KMS-11 (cell line): ENCODE results near the gene ARID1B.

Experiments
- H2AFZ ChIP-seq: fragments of 200-600 bp; sonication (generic); 2 replicates; pipeline ENCODE4 v1.6.1; 2016; ENCODE audit warnings: antibody characterized with exemption, mixed run types, low read depth
- H3K27ac ChIP-seq: fragments of 200-600 bp; sonication (generic); 2 replicates; pipeline ENCODE4 v1.6.1; 2016; ENCODE audit warnings: mild to moderate bottlenecking, mixed run types
- H3K27me3 ChIP-seq: fragments of 200-600 bp; sonication (generic); 2 replicates; pipeline ENCODE4 v1.6.1; 2017; ENCODE audit warnings: mild to moderate bottlenecking, low read depth, mixed run types, moderate library complexity; ENCODE audit not compliant: insufficient read depth
- H3K36me3 ChIP-seq: fragments of 200-600 bp; sonication (generic); 2 replicates; pipeline ENCODE4 v1.6.1; 2017; ENCODE audit warnings: mild to moderate bottlenecking, mixed run types; ENCODE audit not compliant: insufficient read depth
- H3K4me1 ChIP-seq: fragments of 200-600 bp; sonication (generic); 2 replicates; pipeline ENCODE4 v1.6.1; 2016; ENCODE audit warnings: mild to moderate bottlenecking, low read depth, mixed run types; ENCODE audit not compliant: poor library complexity, severe bottlenecking
- H3K4me2 ChIP-seq: fragments of 200-600 bp; sonication (generic); 2 replicates; pipeline ENCODE4 v1.7.0; 2016; ENCODE audit warnings: mild to moderate bottlenecking, mixed run types
- H3K4me3 ChIP-seq: fragments of 200-600 bp; sonication (generic); IDR thresholded peaks from 2 replicates; pipeline ENCODE4 v1.6.1; 2017; ENCODE audit warnings: low read depth, low read length, mixed read lengths; ENCODE audit not compliant: insufficient read depth
- H3K79me2 ChIP-seq: fragments of 200-600 bp; sonication (generic); 2 replicates; pipeline ENCODE4 v1.6.1; 2016; ENCODE audit warnings: low read depth, mixed run types; ENCODE audit not compliant: insufficient read depth
- H3K9ac ChIP-seq: fragments of 200-600 bp; sonication (generic); 2 replicates; pipeline ENCODE4 v1.6.1; 2016; ENCODE audit warnings: mild to moderate bottlenecking, mixed run types
- H4K20me1 ChIP-seq: fragments of 200-600 bp; sonication (generic); 2 replicates; pipeline ENCODE4 v1.6.1; 2016; ENCODE audit warnings: mild to moderate bottlenecking, mixed run types; ENCODE audit not compliant: insufficient read depth
- CTCF ChIP-seq: fragments of 200-600 bp; sonication (generic); conservative IDR thresholded peaks from 2 replicates; pipeline ENCODE4 v1.6.1; 2017; ENCODE audit warnings: low read depth, mild to moderate bottlenecking, antibody characterized with exemption, low read length, moderate library complexity, mixed read lengths

ARID1B gene

GRCh38 chr6:156839129-156839528 is 62.0 kb downstream of the ARID1B start:
- Histone ChIP-seq H3K9ac (no peak overlapping the region), H3K4me1 (no peaks in the 10 kb centered on the region), H3K4me3 (no peak overlapping the region), H3K36me3 (no peaks in the 10 kb centered on the region), H3K27ac (no peak overlapping the region), H3K4me2 (no peak overlapping the region), H2AFZ (no peak overlapping the region), H3K27me3 (no peaks in the 10 kb centered on the region), H3K79me2 (peaks cover 84% of the 10 kb centered on the region; the same call in 1 of the 2 replicates), H4K20me1 (peaks cover 2% of the 10 kb centered on the region; the same call in 1 of the 2 replicates)
- no peak for TF ChIP-seq CTCF

- Histone ChIP-seq H3K36me3 (no peaks in the 10 kb centered on the region), H3K4me2 (no peak overlapping the region), H4K20me1 (peaks cover 2% of the 10 kb centered on the region; the same call in 1 of the 2 replicates), H3K27ac (no peak overlapping the region), H3K27me3 (no peaks in the 10 kb centered on the region), H3K4me3 (no peak overlapping the region), H3K9ac (no peak overlapping the region), H2AFZ (no peak overlapping the region), H3K79me2 (peaks cover 83% of the 10 kb centered on the region; the same call in 1 of the 2 replicates), H3K4me1 (peaks cover 4% of the 10 kb centered on the region)
- no peak for TF ChIP-seq CTCF
Observed at GRCh38 chr6:156839591-156840001, 62.4 kb downstream of the ARID1B start.

- peaks cover 9% of the 10 kb centered on the region for H3K4me1 ChIP-seq
- 0 out of 2 replicates have a peak, but pooled peaks cover 2% of the 10 kb centered on the region for H4K20me1 ChIP-seq
- no peak overlapping the region for H3K4me2 ChIP-seq
- H3K4me3 ChIP-seq, result no peak overlapping the region
- H3K27ac ChIP-seq, result no peak overlapping the region
- H3K9ac ChIP-seq, result no peak overlapping the region
- no peak for TF ChIP-seq CTCF
- H2AFZ ChIP-seq, result no peak overlapping the region
- H3K27me3 ChIP-seq, result no peaks in the 10 kb centered on the region
- no peaks in the 10 kb centered on the region for H3K36me3 ChIP-seq
- H3K79me2 ChIP-seq, result peaks cover 85% of the 10 kb centered on the region; the same call in 1 of the 2 replicates
Observed at GRCh38 chr6:156840136-156840535, 63.0 kb downstream of the ARID1B start.

GRCh38 chr6:156840606-156841005 is 63.4 kb downstream of the ARID1B start:
- Histone ChIP-seq H3K4me2 (no peak overlapping the region), H4K20me1 (0 out of 2 replicates have a peak, but pooled peaks cover 2% of the 10 kb centered on the region), H3K79me2 (peaks cover 85% of the 10 kb centered on the region; the same call in 1 of the 2 replicates)

More at GRCh38 chr6:156840606-156841005, 63.4 kb downstream of the ARID1B start:
- Histone ChIP-seq H3K9ac (no peak overlapping the region), H3K4me3 (no peak overlapping the region), H3K4me1 (peaks cover 14% of the 10 kb centered on the region), H3K36me3 (no peaks in the 10 kb centered on the region), H3K27me3 (no peaks in the 10 kb centered on the region), H2AFZ (no peak overlapping the region), H3K27ac (no peak overlapping the region)
- no peak for TF ChIP-seq CTCF
